Neural cell (in vitro differentiated cells): ENCODE measurements around the gene TM9SF3. TPM values are rescaled to one million over a fixed set of nuclear protein-coding genes. Genes with fewer than 3 reads are reported as not detected.

Experiments
- H2AFZ ChIP-seq: fragments of 200-600, 300-800 bp; sonication (generic), shearing (Covaris generic); 2 replicates; pipeline ENCODE4 v1.6.0; 2014; ENCODE audit warnings: low read depth, mild to moderate bottlenecking, antibody characterized with exemption, low read length, moderate library complexity
- H3F3A ChIP-seq: fragments of 200-600 bp; shearing (Covaris generic); 2 replicates; pipeline ENCODE4 v1.6.1; 2016; ENCODE audit warnings: mild to moderate bottlenecking, moderate library complexity, mixed read lengths, antibody characterized with exemption, low read length; ENCODE audit not compliant: insufficient read depth, poor library complexity, severe bottlenecking
- H3K27ac ChIP-seq: fragments of 200-600, 300-800 bp; sonication (generic), shearing (Covaris generic); 2 replicates; pipeline ENCODE4 v1.5.1; 2014; ENCODE audit warnings: mild to moderate bottlenecking, low read length, moderate library complexity
- H3K27me3 ChIP-seq: fragments of 300-800, 200-600 bp; sonication (generic), shearing (Covaris generic); 2 replicates; pipeline ENCODE4 v1.6.0; 2014; ENCODE audit warnings: mild to moderate bottlenecking, low read depth, low read length, moderate library complexity; ENCODE audit not compliant: insufficient read depth
- H3K36me3 ChIP-seq: fragments of 300-800, 200-600 bp; sonication (generic), shearing (Covaris generic); 2 replicates; pipeline ENCODE4 v1.5.1; 2014; ENCODE audit warnings: mild to moderate bottlenecking, antibody characterized with exemption, low read length, moderate library complexity; ENCODE audit not compliant: insufficient read depth
- H3K4me2 ChIP-seq: fragments of 300-800, 200-600 bp; sonication (generic), shearing (Covaris generic); 2 replicates; pipeline ENCODE4 v1.6.0; 2014; ENCODE audit warnings: mild to moderate bottlenecking, low read length
- H3K4me3 ChIP-seq: fragments of 300-800, 200-600 bp; sonication (generic), shearing (Covaris generic); 2 replicates; pipeline ENCODE4 v1.5.1; 2014; ENCODE audit warnings: mild to moderate bottlenecking, low read length, moderate library complexity
- H3K79me2 ChIP-seq: fragments of 200-600 bp; shearing (Covaris generic); replicated peaks from 2 replicates; pipeline ENCODE4 v1.6.0; 2014; ENCODE audit warnings: mild to moderate bottlenecking, low read length, moderate library complexity; ENCODE audit not compliant: insufficient read depth
- H3K9ac ChIP-seq: fragments of 300-800, 200-600 bp; sonication (generic), shearing (Covaris generic); 2 replicates; pipeline ENCODE4 v1.6.1; 2016; ENCODE audit warnings: mild to moderate bottlenecking, low read length, mixed read lengths
- H3K9me2 ChIP-seq: fragments of 200-600 bp; shearing (Covaris generic); 2 replicates; pipeline ENCODE4 v1.6.1; 2016; ENCODE audit warnings: mild to moderate bottlenecking, low read length, mixed read lengths; ENCODE audit not compliant: insufficient read depth
- H3K9me3 ChIP-seq: fragments of 200-600, 300-800 bp; sonication (generic), shearing (Covaris generic); 2 replicates; pipeline ENCODE4 v1.6.1; 2016; ENCODE audit warnings: mild to moderate bottlenecking, mixed run types, low read length, moderate library complexity, mixed read lengths
- H4K20me1 ChIP-seq: fragments of 200-600 bp; shearing (Covaris generic); 2 replicates; pipeline ENCODE4 v1.6.1; 2016; ENCODE audit warnings: mild to moderate bottlenecking, mixed run types; ENCODE audit not compliant: insufficient read depth
- CTCF ChIP-seq: fragments of 450-650 bp; IDR thresholded peaks from 2 replicates; pipeline ENCODE4 v1.5.1; 2014; ENCODE audit warnings: antibody characterized with exemption, mild to moderate bottlenecking, moderate library complexity; ENCODE audit not compliant: poor library complexity, severe bottlenecking
- EP300 ChIP-seq: fragments of 450-650 bp; conservative IDR thresholded peaks from 2 replicates; pipeline ENCODE4 v1.6.1; 2014; ENCODE audit warnings: antibody characterized with exemption, mild to moderate bottlenecking, moderate library complexity; ENCODE audit not compliant: poor library complexity, severe bottlenecking
- EZH2 ChIP-seq: fragments of 200-600, 300-800 bp; shearing (Covaris generic), sonication (generic); IDR thresholded peaks from 2 replicates; pipeline ENCODE4 v1.6.1; 2014; ENCODE audit warnings: antibody characterized with exemption, low read length, borderline replicate concordance, mild to moderate bottlenecking; ENCODE audit not compliant: insufficient read depth, poor library complexity, severe bottlenecking
- MXI1 ChIP-seq: fragments of 450-650 bp; conservative IDR thresholded peaks from 2 replicates; pipeline ENCODE4 v1.6.1; 2014; ENCODE audit warnings: antibody characterized with exemption, mild to moderate bottlenecking; ENCODE audit not compliant: poor library complexity, severe bottlenecking
- POLR2AphosphoS5 ChIP-seq: IDR thresholded peaks from 2 replicates; pipeline ENCODE4 v1.6.1; 2012
- RAD21 ChIP-seq: fragments of 450-650 bp; conservative IDR thresholded peaks from 2 replicates; pipeline ENCODE4 v1.6.1; 2014; ENCODE audit warnings: antibody characterized with exemption, mild to moderate bottlenecking, moderate library complexity
- REST ChIP-seq: IDR thresholded peaks from 2 replicates; pipeline ENCODE4 v1.6.1; 2012; ENCODE audit warnings: borderline replicate concordance
- SMC3 ChIP-seq: fragments of 450-650 bp; conservative IDR thresholded peaks from 2 replicates; pipeline ENCODE4 v1.6.1; 2014; ENCODE audit warnings: antibody characterized with exemption, mild to moderate bottlenecking, moderate library complexity; ENCODE audit not compliant: poor library complexity
- TAF1 ChIP-seq: IDR thresholded peaks from 2 replicates; pipeline ENCODE4 v1.6.1; 2012; ENCODE audit warnings: low read depth
- polyA plus RNA-seq: library from polyadenylated mRNA; depleted of rRNA; stranded (reverse); fragments of >200 nt; gene quantifications from 2 replicates; pipeline ENCODE4 v1.2.3, GENCODE V29; 2014

Gene TM9SF3
- polyA plus RNA-seq, 1 donor from 2014 or later = 66.4 TPM

- no peak overlapping the region for H3K27ac ChIP-seq
- H2AFZ ChIP-seq = no peak overlapping the region
- H3K79me2 ChIP-seq = no peaks in the 10 kb centered on the region
- no peaks in the 10 kb centered on the region for H3F3A ChIP-seq
- H3K9me2 ChIP-seq = no peaks in the 10 kb centered on the region
- H3K36me3 ChIP-seq = no peaks in the 10 kb centered on the region
- H3K27me3 ChIP-seq = peaks cover 11% of the 10 kb centered on the region
- no peak for TF ChIP-seq EZH2
- H4K20me1 ChIP-seq = no peaks in the 10 kb centered on the region
- no peak overlapping the region for H3K9ac ChIP-seq
- H3K9me3 ChIP-seq = no peaks in the 10 kb centered on the region
- H3K4me3 ChIP-seq = no peak overlapping the region
- H3K4me2 ChIP-seq = no peak overlapping the region
Observed at GRCh38 chr10:96494694-96495093, 92.1 kb downstream of the TM9SF3 start.

- H2AFZ ChIP-seq = no peak overlapping the region
- H4K20me1 ChIP-seq = no peaks in the 10 kb centered on the region
- H3K9me2 ChIP-seq = no peaks in the 10 kb centered on the region
- no peak overlapping the region for H3K9ac ChIP-seq
- H3K4me2 ChIP-seq = no peak overlapping the region
- no peak overlapping the region for H3K27ac ChIP-seq
- TF ChIP-seq TAF1 (no peak), POLR2AphosphoS5 (no peak), REST (no peak), CTCF (no peak), EP300 (no peak), RAD21 (no peak), SMC3 (no peak), EZH2 (no peak), MXI1 (no peak)
- H3K27me3 ChIP-seq = peaks cover 8% of the 10 kb centered on the region
- H3K9me3 ChIP-seq = no peaks in the 10 kb centered on the region
- H3K79me2 ChIP-seq = no peaks in the 10 kb centered on the region
- H3K4me3 ChIP-seq = no peak overlapping the region
- no peaks in the 10 kb centered on the region for H3K36me3 ChIP-seq
- no peaks in the 10 kb centered on the region for H3F3A ChIP-seq
Observed at GRCh38 chr10:96493871-96494525, 92.8 kb downstream of the TM9SF3 start.
